Kidney capillary endothelial cell (primary cell): Measurements from ENCODE around the gene TLX3.

Source experiments
- DNase-seq: peaks from one replicate; pipeline ENCODE4 v3.0.0-alpha.2; 2018; ENCODE audit warnings: low spot score

The TLX3 gene

DNA sequence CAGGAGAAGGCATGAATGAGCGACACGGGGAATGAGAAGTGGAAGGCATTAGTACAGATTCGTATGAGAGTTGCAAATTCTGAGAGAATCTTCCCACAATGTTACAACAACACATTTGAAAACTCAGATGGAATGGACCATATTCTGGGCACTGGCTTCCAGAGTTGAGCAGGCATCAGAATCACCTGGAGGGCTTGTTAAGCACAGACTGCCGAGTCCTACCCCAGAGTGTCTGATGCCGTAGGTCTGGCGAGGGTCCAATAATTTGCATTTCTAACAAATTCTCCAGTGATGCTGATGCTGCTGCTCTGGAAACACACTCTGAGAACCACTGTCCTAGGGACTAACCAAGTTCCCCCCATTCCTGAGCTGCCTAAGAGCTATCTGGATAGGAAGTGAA is 2.9 kb upstream of the TLX3 start:
- DNase-seq, result no peak

DNA sequence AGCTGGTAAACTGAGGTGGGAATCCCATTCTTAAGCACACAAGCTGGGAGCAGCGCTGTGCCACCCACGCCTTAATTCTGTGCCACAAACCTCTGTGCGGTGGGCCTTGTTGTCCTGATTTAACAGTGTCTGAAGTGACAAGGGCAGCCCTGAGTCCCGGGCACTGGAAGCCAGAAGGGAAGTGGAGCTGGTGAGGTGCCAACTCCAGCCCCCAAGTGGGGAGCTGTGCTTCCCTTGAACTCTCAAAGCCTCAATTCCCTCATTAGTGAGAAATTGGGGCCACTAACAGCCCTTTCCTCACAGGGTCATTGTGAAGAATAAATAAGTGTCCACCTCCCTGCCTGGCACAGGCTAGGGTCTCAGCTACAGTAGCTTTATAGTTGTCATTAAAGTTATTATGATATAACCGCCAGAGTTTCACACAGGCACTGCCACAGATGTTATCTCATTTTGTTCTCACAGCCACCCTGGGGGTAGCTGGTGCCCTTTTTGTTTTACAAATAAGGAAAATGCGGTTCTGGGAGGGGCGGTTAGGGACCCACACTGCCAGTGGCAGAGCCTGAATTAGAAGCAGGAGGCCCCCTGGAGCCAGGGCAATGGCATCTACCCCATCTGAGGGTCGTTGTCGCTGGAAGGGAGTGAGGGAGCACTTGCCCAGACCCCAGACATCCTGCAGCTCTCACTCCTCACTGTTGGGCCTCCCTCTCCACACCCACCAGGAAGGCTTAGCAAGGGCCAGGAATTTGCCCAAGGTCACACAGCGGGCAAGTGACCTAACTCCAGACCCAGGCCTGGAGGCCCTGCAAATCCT is 2.1 kb upstream of the TLX3 start:
- no peak for DNase-seq

DNA sequence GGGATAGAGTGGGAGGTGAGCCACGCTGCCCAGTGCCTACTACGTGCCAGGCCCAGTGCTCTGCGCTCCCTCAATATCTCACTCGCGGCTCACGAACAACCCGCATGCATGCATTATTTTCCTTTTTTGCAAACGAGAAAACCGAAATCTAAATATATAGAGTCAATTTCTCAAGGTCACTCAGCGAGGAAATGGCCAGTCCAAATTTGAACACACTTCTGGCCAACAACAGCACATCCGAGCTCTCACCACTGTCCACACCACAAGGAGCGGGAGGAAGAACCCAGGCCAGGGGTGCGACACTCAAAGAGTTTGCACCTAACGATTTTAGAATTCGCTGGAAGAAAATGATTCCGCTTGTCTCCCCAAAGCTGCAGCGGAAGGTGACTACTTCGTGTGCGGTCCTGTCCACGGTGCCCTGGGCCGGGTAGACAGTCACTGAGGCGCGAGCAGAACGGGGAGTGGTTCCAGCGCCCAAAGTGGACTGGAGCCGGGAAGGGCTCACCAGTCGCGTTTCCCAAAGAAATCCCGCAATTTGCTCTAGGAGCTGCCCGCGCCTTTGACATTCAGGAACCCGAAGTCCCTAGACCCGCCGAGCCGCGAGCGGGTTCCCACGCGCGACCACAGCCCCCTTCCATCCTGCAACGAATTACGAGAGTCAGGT is 1.1 kb upstream of the TLX3 start:
- DNase-seq, result no peak

GRCh38 chr5:171309276-171310211 is 496 bp downstream of the TLX3 start:
- DNase-seq, result no peak

- DNase-seq, result no peak
Observed at GRCh38 chr5:171310212-171310818, 1.3 kb downstream of the TLX3 start.

GRCh38 chr5:171310819-171311321 is 1.8 kb downstream of the TLX3 start:
- DNase-seq, result no peak

DNA sequence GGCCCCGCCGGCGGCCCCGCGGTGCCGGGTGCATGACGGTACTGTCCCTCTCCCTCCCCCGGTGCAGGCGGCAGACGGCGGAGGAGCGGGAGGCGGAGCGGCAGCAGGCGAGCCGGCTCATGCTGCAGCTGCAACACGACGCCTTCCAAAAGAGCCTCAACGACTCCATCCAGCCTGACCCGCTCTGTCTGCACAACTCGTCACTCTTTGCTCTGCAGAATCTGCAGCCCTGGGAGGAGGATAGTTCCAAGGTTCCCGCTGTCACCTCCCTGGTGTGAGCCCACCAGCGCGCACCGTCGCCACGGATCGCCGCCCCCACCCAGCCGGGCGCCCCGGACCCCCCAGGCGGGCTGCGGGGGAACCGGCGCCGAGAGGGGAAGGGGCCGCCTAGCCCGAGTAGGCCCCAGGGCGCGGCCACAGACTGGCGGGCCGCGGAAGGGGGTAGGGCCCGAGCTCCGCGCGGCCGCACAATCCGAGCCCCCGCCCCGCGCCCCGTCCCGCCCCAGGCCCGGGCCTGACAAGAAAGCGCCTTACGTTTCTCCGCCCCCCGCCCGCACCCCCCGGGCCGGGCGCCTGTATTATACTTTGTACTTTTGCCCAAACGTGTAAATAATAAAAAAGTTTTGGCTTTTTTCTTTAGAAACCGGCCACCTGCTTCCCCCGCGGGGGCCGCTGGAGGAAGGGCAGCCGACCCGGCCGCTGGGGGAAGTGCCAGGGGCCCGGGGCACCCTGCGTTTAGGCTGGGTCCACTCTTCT is 2.5 kb downstream of the TLX3 start:
- DNase-seq, result no peak

GRCh38 chr5:171312129-171312974 is 3.3 kb downstream of the TLX3 start:
- no peak for DNase-seq

DNA sequence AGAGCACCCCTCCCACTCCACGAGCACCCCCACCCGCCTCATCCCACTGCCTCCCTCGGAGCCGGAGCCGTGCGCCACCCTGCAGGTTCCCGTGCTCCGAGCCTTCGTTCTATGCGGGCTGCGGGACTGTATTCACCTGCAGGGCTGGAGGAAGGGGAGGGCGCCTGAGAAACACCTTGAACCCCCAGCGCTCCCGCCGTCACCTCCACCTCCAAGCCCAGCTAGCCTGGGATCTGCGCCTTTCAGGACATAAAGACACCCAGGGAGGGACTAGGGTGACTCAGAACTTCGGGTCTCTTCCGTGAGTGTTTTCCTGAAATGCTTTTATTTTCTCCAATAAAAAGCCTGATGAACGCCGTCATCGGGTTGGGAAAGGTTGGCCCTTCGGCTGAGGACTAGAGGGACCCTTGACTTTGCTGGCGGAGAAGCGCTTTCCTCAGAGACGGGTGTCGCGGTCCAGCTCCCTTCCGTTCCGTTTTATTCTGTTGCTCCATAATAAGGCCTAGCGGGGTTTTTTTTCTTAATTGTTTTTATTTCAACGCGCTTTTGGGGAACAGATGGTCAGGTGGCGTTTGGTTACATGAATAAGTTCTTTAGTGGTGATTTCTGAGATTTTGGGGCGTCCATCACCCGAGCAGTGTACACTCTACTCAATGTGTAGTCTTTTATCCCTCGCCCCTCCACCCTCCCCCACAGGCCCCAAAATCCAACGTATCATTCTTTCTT is 4.6 kb downstream of the TLX3 start:
- no peak for DNase-seq

GRCh38 chr5:171314728-171315385 is 5.8 kb downstream of the TLX3 start:
- no peak for DNase-seq

- DNase-seq, result no peak
Observed at GRCh38 chr5:171315386-171315891, 6.4 kb downstream of the TLX3 start.

DNA sequence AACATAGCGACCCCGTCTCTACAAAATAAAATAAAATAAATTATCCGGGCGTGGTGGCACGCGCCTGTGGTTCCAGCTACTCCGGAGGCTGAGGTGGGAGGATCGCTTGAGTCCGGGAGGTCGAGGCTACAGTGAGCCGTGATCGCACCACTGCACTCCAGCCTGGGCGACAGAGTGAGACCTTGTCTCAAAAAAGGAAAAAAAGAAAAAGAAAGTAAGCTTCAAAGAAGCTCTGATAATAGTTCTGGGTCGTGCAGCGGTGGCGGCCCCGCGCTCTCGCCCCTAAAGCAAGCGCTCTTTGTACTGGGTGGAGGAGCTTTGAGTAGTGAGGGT is 6.8 kb downstream of the TLX3 start:
- no peak for DNase-seq

DNA sequence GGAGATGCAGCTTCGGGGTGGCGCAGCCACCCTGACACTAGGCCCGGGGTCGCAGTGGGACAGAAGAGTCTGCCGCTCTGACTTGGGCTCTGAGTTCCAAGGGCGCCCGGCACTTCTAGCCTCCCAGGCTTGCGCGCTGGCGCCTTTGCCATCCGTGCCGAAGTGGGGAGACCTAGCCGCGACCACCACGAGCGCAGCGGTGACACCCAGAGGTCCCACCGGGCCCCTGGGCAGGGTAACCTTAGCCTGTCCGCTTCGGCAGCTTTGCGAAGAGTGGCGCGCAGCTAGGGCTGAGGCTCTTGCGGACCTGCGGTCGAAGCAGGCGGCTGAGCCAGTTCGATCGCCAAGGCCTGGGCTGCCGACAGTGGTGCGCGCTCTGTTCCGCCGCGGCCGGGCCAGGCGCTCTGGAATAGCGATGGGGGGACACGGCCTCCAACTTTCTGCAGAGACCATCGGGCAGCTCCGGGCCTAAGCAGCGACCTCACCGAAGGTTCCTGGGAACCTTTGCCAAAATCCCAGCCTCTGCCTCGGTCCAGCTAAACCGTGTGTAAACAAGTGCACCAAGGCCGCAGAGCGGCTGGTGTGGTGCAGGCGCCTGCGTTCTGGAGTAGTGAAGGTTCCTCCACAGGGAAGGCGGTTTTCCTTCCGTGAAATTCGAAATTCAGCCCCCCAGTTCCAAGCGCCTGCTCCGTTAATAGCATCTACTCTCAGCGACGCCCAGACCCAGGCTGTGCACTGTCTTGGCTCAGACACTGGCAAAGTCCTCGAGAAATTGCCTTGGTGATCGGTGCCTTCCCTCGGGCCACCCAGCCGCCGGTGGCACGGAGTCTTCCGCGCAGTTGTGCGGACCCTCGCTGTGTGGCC is 7.4 kb downstream of the TLX3 start:
- DNase-seq, result no peak

- DNase-seq, result no peak
Observed at GRCh38 chr5:171317230-171317629, 8.2 kb downstream of the TLX3 start.

- DNase-seq, result no peak
Observed at GRCh38 chr5:171318026-171318425, 9.0 kb downstream of the TLX3 start.

GRCh38 chr5:171321447-171321846 is 12.4 kb downstream of the TLX3 start:
- no peak for DNase-seq

GRCh38 chr5:171322527-171322926 is 13.5 kb downstream of the TLX3 start:
- DNase-seq, result no peak

GRCh38 chr5:171323007-171323406 is 14.0 kb downstream of the TLX3 start:
- DNase-seq, result no peak
